ENCODE measurements around the gene DUSP18.

The DUSP18 gene

DNA sequence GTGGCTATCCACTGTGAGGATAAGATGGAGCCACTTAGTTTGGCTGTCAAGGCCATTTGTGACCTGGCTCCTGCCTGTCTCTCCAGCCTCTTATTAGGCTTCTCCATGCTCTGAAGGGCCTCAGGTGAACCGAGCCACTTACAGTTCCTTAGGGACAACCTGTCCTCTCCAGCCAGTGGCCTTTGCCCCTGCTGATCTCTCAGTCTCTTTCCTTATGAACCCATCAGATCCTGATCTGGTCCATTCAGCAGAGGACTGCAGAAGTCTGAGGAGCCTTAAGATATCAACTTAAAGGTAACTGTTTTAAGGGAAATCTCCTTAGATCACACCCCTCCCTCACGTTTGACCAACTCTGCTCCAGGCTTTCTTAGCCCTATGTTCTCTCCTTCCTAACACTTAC, 2.4 kb downstream of the DUSP18 start:
- no peak overlapping the region for H3K27ac ChIP-seq (ENCODE audit: low read length)

DNA sequence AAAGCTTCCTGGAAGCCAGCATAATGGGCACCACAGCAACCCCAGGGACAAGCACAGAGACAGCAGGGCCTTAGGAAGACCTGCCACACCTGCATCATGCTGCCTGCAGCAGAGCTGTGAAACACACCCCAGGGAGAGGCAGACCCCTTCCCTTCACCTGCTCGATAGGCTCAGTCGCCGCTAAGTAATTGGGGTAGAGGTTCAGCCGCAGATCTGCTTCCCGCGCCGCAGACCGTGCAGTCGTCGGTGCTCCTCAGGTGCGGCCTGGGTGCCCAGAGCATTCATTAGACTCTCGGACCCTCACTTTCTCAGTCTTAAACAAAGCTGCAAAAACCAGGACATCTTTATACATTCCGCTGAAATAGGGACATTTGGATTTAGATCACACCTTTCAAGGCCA, 2.9 kb downstream of the DUSP18 start:
- TF ChIP-seq, protein P1, sequence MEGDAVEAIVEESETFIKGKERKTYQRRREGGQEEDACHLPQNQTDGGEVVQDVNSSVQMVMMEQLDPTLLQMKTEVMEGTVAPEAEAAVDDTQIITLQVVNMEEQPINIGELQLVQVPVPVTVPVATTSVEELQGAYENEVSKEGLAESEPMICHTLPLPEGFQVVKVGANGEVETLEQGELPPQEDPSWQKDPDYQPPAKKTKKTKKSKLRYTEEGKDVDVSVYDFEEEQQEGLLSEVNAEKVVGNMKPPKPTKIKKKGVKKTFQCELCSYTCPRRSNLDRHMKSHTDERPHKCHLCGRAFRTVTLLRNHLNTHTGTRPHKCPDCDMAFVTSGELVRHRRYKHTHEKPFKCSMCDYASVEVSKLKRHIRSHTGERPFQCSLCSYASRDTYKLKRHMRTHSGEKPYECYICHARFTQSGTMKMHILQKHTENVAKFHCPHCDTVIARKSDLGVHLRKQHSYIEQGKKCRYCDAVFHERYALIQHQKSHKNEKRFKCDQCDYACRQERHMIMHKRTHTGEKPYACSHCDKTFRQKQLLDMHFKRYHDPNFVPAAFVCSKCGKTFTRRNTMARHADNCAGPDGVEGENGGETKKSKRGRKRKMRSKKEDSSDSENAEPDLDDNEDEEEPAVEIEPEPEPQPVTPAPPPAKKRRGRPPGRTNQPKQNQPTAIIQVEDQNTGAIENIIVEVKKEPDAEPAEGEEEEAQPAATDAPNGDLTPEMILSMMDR (IDR thresholded peaks at IDR 0.05; ENCODE audit: borderline replicate concordance, extremely low read depth, low read length, poor library complexity, severe bottlenecking) = no peak
- TF ChIP-seq EZH2 (IDR thresholded peaks at IDR 0.05; ENCODE audit: borderline replicate concordance, low read depth, low read length, severe bottlenecking) = no peak
- Histone ChIP-seq H3K9me3 (ENCODE audit: insufficient read depth, low read length, severe bottlenecking) (no peaks in the 10 kb centered on the region), H2AFZ (ENCODE audit: low read depth, low read length) (no peak overlapping the region), H3K36me3 (ENCODE audit: insufficient read depth, low read length) (peaks cover 6% of the 10 kb centered on the region), H3K27ac (ENCODE audit: low read length) (no peak overlapping the region), H4K20me1 (ENCODE audit: insufficient read depth, low read length) (no peaks in the 10 kb centered on the region; the same call in none of the 2 replicates), H3K79me2 (ENCODE audit: insufficient read depth, low read length) (no peaks in the 10 kb centered on the region), H3K4me1 (ENCODE audit: insufficient read depth, low read length) (peaks cover 23% of the 10 kb centered on the region), H3K4me2 (ENCODE audit: insufficient read depth, low read length) (no peak overlapping the region), H3K9ac (ENCODE audit: low read depth, low read length) (no peak overlapping the region), H3K27me3 (ENCODE audit: insufficient read depth, low read length, poor library complexity) (peaks cover 6% of the 10 kb centered on the region), H3K4me3 (ENCODE audit: low read depth in 1 of 2, low read length in 2 of 2) (no peak overlapping the region)
- DNase-seq = no peak
- no peak for ATAC-seq (ENCODE audit: insufficient read depth, low read depth)

More for the DNA sequence above, 2.4 kb downstream of the DUSP18 start:
- Histone ChIP-seq H2AFZ (ENCODE audit: low read depth, low read length) (no peak overlapping the region), H3K4me2 (ENCODE audit: insufficient read depth, low read length) (no peak overlapping the region), H3K36me3 (ENCODE audit: insufficient read depth, low read length) (peaks cover 6% of the 10 kb centered on the region), H3K27me3 (ENCODE audit: insufficient read depth, low read length, poor library complexity) (peaks cover 6% of the 10 kb centered on the region), H3K9ac (ENCODE audit: low read depth, low read length) (no peak overlapping the region), H4K20me1 (ENCODE audit: insufficient read depth, low read length) (no peaks in the 10 kb centered on the region; the same call in none of the 2 replicates), H3K4me1 (ENCODE audit: insufficient read depth, low read length) (peaks cover 23% of the 10 kb centered on the region), H3K79me2 (ENCODE audit: insufficient read depth, low read length) (no peaks in the 10 kb centered on the region), H3K4me3 (ENCODE audit: low read depth in 1 of 2, low read length in 2 of 2) (no peak overlapping the region), H3K9me3 (ENCODE audit: insufficient read depth, low read length, severe bottlenecking) (no peaks in the 10 kb centered on the region)
- ATAC-seq (ENCODE audit: insufficient read depth, low read depth) = no peak
- no peak for TF ChIP-seq EZH2 (IDR thresholded peaks at IDR 0.05; ENCODE audit: borderline replicate concordance, low read depth, low read length, severe bottlenecking)
- TF ChIP-seq, protein P1 (IDR thresholded peaks at IDR 0.05; ENCODE audit: borderline replicate concordance, extremely low read depth, low read length, poor library complexity, severe bottlenecking) = no peak
- DNase-seq = no peak

DNA sequence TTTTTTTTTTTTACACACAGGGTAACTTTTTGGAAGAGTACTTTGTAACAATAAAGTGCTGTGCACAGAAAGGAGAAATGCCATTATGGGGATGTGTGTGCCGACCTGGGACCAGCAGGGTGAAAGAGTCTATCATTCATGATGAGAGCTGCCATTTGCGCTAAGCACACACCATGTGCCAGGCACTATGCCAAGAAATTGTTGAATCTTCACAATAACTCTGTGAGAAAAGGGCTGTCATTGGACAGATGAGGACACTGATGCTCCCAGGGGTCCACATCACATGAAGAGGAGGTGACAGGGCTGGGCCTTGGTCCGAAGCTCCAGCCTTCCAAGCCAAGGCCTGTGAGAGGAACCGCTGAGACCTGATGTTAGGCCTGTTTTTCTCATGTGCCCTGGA, 5.6 kb downstream of the DUSP18 start:
- H3K4me2 ChIP-seq (ENCODE audit: insufficient read depth, low read length) = no peak overlapping the region
- H4K20me1 ChIP-seq (ENCODE audit: insufficient read depth, low read length) = no peaks in the 10 kb centered on the region; the same call in none of the 2 replicates
- H3K4me1 ChIP-seq (ENCODE audit: insufficient read depth, low read length) = peaks cover 11% of the 10 kb centered on the region
- no peaks in the 10 kb centered on the region for H3K27me3 ChIP-seq (ENCODE audit: insufficient read depth, low read length, poor library complexity)
- no peaks in the 10 kb centered on the region for H3K9me3 ChIP-seq (ENCODE audit: insufficient read depth, low read length, severe bottlenecking)
- H2AFZ ChIP-seq (ENCODE audit: low read depth, low read length) = no peak overlapping the region
- peaks cover 6% of the 10 kb centered on the region for H3K36me3 ChIP-seq (ENCODE audit: insufficient read depth, low read length)
- ATAC-seq (ENCODE audit: insufficient read depth, low read depth) (no peak), DNase-seq (no peak)
- no peak for TF ChIP-seq EZH2 (IDR thresholded peaks at IDR 0.05; ENCODE audit: borderline replicate concordance, low read depth, low read length, severe bottlenecking)
- TF ChIP-seq, protein P1 (IDR thresholded peaks at IDR 0.05; ENCODE audit: borderline replicate concordance, extremely low read depth, low read length, poor library complexity, severe bottlenecking) = no peak
- no peaks in the 10 kb centered on the region for H3K79me2 ChIP-seq (ENCODE audit: insufficient read depth, low read length)
- H3K27ac ChIP-seq (ENCODE audit: low read length) = no peak overlapping the region
- no peak overlapping the region for H3K9ac ChIP-seq (ENCODE audit: low read depth, low read length)
- H3K4me3 ChIP-seq (ENCODE audit: low read depth in 1 of 2, low read length in 2 of 2) = no peak overlapping the region

DNA sequence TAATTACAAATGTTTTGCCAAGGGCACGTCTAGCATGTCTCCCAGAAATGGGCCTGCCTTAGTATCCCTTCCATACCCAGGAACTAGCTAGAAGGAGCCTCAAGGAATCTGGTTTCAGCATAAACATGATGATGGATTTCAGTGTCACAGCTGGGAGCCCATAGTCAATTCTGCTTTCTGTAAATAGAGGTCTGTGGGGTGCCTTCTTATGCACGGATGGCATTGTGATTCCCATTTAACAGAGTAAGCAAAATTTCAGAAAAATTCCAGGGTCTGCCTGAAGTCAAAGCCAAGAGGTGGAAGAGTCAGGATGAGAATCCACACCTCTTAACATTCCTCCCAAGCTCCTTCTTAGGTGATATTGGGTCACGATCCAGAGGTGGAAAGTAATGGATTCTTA, 12.1 kb downstream of the DUSP18 start:
- ATAC-seq (ENCODE audit: insufficient read depth, low read depth) (no peak), DNase-seq (no peak)
- Histone ChIP-seq H3K36me3 (ENCODE audit: insufficient read depth, low read length) (no peaks in the 10 kb centered on the region), H3K4me3 (ENCODE audit: low read depth in 1 of 2, low read length in 2 of 2) (no peak overlapping the region), H3K27ac (ENCODE audit: low read length) (no peak overlapping the region), H3K9me3 (ENCODE audit: insufficient read depth, low read length, severe bottlenecking) (no peaks in the 10 kb centered on the region), H3K79me2 (ENCODE audit: insufficient read depth, low read length) (no peaks in the 10 kb centered on the region), H3K4me1 (ENCODE audit: insufficient read depth, low read length) (no peaks in the 10 kb centered on the region), H4K20me1 (ENCODE audit: insufficient read depth, low read length) (no peaks in the 10 kb centered on the region), H3K4me2 (ENCODE audit: insufficient read depth, low read length) (no peak overlapping the region), H3K27me3 (ENCODE audit: insufficient read depth, low read length, poor library complexity) (no peaks in the 10 kb centered on the region), H2AFZ (ENCODE audit: low read depth, low read length) (no peak overlapping the region), H3K9ac (ENCODE audit: low read depth, low read length) (no peak overlapping the region)
- TF ChIP-seq, protein P1 (IDR thresholded peaks at IDR 0.05; ENCODE audit: borderline replicate concordance, extremely low read depth, low read length, poor library complexity, severe bottlenecking) = no peak
- no peak for TF ChIP-seq EZH2 (IDR thresholded peaks at IDR 0.05; ENCODE audit: borderline replicate concordance, low read depth, low read length, severe bottlenecking)
